Measurements from ENCODE around the gene HNF1B.
A peak's percentile ranks its signal among the peaks of the same experiment; 100 is the strongest.

The HNF1B gene

GRCh38 chr17:37642681-37643080 lies 102.2 kb downstream of the HNF1B start:
- TF ChIP-seq, protein P1, sequence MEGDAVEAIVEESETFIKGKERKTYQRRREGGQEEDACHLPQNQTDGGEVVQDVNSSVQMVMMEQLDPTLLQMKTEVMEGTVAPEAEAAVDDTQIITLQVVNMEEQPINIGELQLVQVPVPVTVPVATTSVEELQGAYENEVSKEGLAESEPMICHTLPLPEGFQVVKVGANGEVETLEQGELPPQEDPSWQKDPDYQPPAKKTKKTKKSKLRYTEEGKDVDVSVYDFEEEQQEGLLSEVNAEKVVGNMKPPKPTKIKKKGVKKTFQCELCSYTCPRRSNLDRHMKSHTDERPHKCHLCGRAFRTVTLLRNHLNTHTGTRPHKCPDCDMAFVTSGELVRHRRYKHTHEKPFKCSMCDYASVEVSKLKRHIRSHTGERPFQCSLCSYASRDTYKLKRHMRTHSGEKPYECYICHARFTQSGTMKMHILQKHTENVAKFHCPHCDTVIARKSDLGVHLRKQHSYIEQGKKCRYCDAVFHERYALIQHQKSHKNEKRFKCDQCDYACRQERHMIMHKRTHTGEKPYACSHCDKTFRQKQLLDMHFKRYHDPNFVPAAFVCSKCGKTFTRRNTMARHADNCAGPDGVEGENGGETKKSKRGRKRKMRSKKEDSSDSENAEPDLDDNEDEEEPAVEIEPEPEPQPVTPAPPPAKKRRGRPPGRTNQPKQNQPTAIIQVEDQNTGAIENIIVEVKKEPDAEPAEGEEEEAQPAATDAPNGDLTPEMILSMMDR (IDR thresholded peaks at IDR 0.05; ENCODE audit: borderline replicate concordance, control extremely low read depth, extremely low read depth, insufficient read depth, missing control alignments): no peak
- in situ Hi-C loops (cut with MboI; ENCODE audit: low sequenced_read_pairs, unreplicated experiment): no loop called here
- DNase-seq (ENCODE audit: low spot score): peak; percentile 38

DNA sequence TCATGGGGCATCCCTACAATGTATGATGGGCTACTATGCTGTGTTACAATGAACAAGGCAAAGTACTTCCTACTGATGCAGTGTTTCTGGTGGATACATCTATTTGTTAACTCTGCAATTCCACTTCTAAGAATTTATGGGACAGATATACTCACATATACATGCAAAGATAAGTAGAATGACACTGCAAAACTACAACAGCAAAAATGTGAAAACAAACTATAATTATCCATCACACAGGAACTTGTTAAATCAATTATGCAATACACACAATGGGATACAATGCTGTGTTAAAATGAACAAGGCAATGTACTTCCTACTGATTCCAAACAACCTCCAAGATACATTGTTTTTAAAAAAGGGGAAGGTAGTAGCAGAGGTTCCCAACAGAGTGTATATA lies 104.8 kb downstream of the HNF1B start:
- in situ Hi-C loops (cut with MboI; ENCODE audit: low sequenced_read_pairs, unreplicated experiment): no loop called here
- TF ChIP-seq, protein P1 (IDR thresholded peaks at IDR 0.05; ENCODE audit: borderline replicate concordance, control extremely low read depth, extremely low read depth, insufficient read depth, missing control alignments): no peak

GRCh38 chr17:37637956-37638355 lies 106.9 kb downstream of the HNF1B start:
- in situ Hi-C loops (cut with MboI; ENCODE audit: low sequenced_read_pairs, unreplicated experiment): loop anchor here (10.0 kb wide), 1 partner anchor 157 kb away; no protein-coding TSS in a partner anchor
- TF ChIP-seq, protein P1 (IDR thresholded peaks at IDR 0.05; ENCODE audit: borderline replicate concordance, control extremely low read depth, extremely low read depth, insufficient read depth, missing control alignments): no peak

More for the DNA sequence above, 104.8 kb downstream of the HNF1B start:
- DNase-seq (ENCODE audit: low spot score): no peak

More at GRCh38 chr17:37637956-37638355, 106.9 kb downstream of the HNF1B start:
- DNase-seq (ENCODE audit: low spot score): no peak
